Activated T-cell treated with anti-CD3 and anti-CD28 coated beads, Interleukin-2, amount 50 U/mL, for 24 hours (primary cell): ENCODE measurements around the gene PHF12.

ENCODE experiments used
- DNase-seq: peaks from one replicate; pipeline ENCODE4 v3.0.0-alpha.2; 2020
- H3K27ac Mint-ChIP-seq: 2 replicates; pipeline ENCODE4 v1.8.0; 2020; ENCODE audit warnings: mild to moderate bottlenecking, mixed read lengths
- H3K27me3 Mint-ChIP-seq: 2 replicates; pipeline ENCODE4 v1.8.0; 2020; ENCODE audit warnings: mixed read lengths
- H3K36me3 Mint-ChIP-seq: 2 replicates; pipeline ENCODE4 v1.8.0; 2020; ENCODE audit warnings: low read depth, mixed read lengths
- H3K4me1 Mint-ChIP-seq: 2 replicates; pipeline ENCODE4 v1.8.0; 2020; ENCODE audit warnings: low read depth, mixed read lengths
- H3K4me3 Mint-ChIP-seq: 2 replicates; pipeline ENCODE4 v1.8.0; 2020; ENCODE audit warnings: mild to moderate bottlenecking, moderate library complexity, mixed read lengths
- H3K9me3 Mint-ChIP-seq: 2 replicates; pipeline ENCODE4 v1.8.0; 2020; ENCODE audit warnings: mixed read lengths

PHF12 gene

GRCh38 chr17:28855336-28855679, 96.0 kb downstream of the PHF12 start:
- Mint-ChIP-seq H3K27ac (peak overlapping the region; percentile 96), H3K27me3 (no peaks in the 10 kb centered on the region), H3K4me3 (peak overlapping the region; percentile 95), H3K9me3 (no peaks in the 10 kb centered on the region), H3K36me3 (peaks cover 53% of the 10 kb centered on the region), H3K4me1 (peaks cover 38% of the 10 kb centered on the region)
- no peak for DNase-seq
